Nephron progenitor cell (in vitro differentiated cells): ENCODE measurements around the gene DYNC1I1.

Experiments used
- DNase-seq: peaks from one replicate; pipeline ENCODE4 v3.0.0; 2021
- H3K27ac Mint-ChIP-seq: 2 replicates; pipeline ENCODE4 v1.8.0; 2021; ENCODE audit warnings: mild to moderate bottlenecking, moderate library complexity, mixed read lengths
- H3K27me3 Mint-ChIP-seq: 2 replicates; pipeline ENCODE4 v1.8.0; 2021; ENCODE audit warnings: mild to moderate bottlenecking, low read depth, mixed read lengths; ENCODE audit not compliant: poor library complexity
- H3K36me3 Mint-ChIP-seq: 2 replicates; pipeline ENCODE4 v1.8.0; 2021; ENCODE audit warnings: low read depth, mixed read lengths
- H3K4me1 Mint-ChIP-seq: 2 replicates; pipeline ENCODE4 v1.8.0; 2021; ENCODE audit warnings: mixed read lengths
- H3K4me3 Mint-ChIP-seq: 2 replicates; pipeline ENCODE4 v1.8.0; 2021; ENCODE audit warnings: mild to moderate bottlenecking, moderate library complexity, mixed read lengths
- H3K9me3 Mint-ChIP-seq: 2 replicates; pipeline ENCODE4 v1.8.0; 2021; ENCODE audit warnings: mild to moderate bottlenecking, moderate library complexity, mixed read lengths
- CTCF ChIP-seq: fragments of 200-600 bp; sonication (generic); IDR thresholded peaks from 2 replicates; pipeline ENCODE4 v1.5.0; 2021; ENCODE audit warnings: antibody characterized with exemption

DYNC1I1 gene

DNA sequence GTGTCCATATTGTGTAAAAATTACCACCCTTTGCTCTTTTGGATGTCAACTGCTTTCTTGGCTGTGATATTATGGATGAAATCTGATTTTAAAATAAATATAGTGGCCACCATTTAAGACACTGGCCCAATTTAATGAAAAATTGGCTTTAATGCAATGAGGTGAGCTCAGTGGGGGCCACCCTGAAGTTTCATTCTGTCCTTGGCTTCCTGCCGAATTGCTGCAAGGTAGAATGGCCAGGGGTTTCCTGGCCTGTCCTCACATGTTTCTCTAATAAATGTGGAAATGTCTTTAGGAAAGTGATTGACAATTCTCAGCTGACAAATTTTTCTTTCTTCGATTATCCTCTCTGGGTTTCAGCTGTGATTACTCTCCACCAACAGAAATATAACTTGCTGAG is 36.0 kb downstream of the DYNC1I1 start:
- H3K4me3 Mint-ChIP-seq, result no peak overlapping the region
- no peaks in the 10 kb centered on the region for H3K4me1 Mint-ChIP-seq
- TF ChIP-seq CTCF, result no peak
- no peak for DNase-seq
- H3K36me3 Mint-ChIP-seq, result no peaks in the 10 kb centered on the region
- peaks cover 4% of the 10 kb centered on the region for H3K27me3 Mint-ChIP-seq
- H3K27ac Mint-ChIP-seq, result no peak overlapping the region
- H3K9me3 Mint-ChIP-seq, result no peaks in the 10 kb centered on the region

GRCh38 chr7:95811846-95812445 is 39.6 kb downstream of the DYNC1I1 start:
- Mint-ChIP-seq H3K9me3 (no peaks in the 10 kb centered on the region), H3K36me3 (no peaks in the 10 kb centered on the region), H3K27me3 (no peaks in the 10 kb centered on the region), H3K4me1 (no peaks in the 10 kb centered on the region), H3K4me3 (no peak overlapping the region), H3K27ac (no peak overlapping the region)
- no peak for TF ChIP-seq CTCF
- DNase-seq, result no peak

DNA sequence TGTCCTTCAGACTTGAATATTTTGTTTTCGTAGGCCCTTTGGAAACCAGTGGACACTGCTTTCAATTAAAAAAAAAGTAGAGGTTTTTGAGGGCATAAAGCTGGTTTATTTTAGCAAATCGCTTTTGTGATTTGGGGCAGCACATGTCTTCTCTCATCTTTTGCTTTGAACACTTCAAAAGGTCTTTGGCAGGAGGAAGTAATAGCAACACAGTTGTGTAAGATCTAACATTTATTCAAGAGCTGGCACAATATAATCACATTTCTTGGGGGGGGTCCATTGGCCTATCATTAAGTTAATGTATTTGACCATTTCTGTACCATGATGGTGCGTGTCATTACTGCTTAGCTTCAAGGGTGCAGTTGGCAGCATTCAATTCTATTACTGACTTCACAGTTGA is 42.4 kb downstream of the DYNC1I1 start:
- H3K36me3 Mint-ChIP-seq, result no peaks in the 10 kb centered on the region
- no peaks in the 10 kb centered on the region for H3K27me3 Mint-ChIP-seq
- no peak for TF ChIP-seq CTCF
- H3K9me3 Mint-ChIP-seq, result no peaks in the 10 kb centered on the region
- no peak overlapping the region for H3K4me3 Mint-ChIP-seq
- H3K27ac Mint-ChIP-seq, result no peak overlapping the region
- no peaks in the 10 kb centered on the region for H3K4me1 Mint-ChIP-seq
- DNase-seq, result no peak

GRCh38 chr7:95817866-95818640 is 45.7 kb downstream of the DYNC1I1 start:
- no peaks in the 10 kb centered on the region for H3K36me3 Mint-ChIP-seq
- TF ChIP-seq CTCF, result no peak
- H3K27me3 Mint-ChIP-seq, result no peaks in the 10 kb centered on the region
- DNase-seq, result no peak
- H3K27ac Mint-ChIP-seq, result no peak overlapping the region
- no peaks in the 10 kb centered on the region for H3K4me1 Mint-ChIP-seq
- H3K9me3 Mint-ChIP-seq, result no peaks in the 10 kb centered on the region
- H3K4me3 Mint-ChIP-seq, result no peak overlapping the region

DNA sequence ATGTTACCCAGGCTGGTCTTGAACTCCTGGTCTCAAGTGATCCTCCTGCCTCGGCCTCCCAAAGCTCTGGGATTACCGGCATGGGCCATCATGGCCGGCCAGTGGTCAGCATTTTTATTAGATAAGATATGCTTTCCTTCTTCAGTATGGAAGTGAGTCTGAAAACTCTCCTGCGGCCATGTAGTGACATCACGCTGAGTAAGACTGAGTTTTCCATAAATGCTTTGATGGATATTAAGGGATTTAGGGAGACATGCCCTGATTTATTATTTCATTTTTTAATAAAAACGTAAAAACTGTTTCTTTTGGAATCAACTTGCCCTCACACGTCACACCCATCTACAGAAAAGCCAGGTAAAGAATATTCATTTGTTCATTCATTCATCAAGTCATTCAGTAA is 48.4 kb downstream of the DYNC1I1 start:
- TF ChIP-seq CTCF, result no peak
- Mint-ChIP-seq H3K4me1 (no peaks in the 10 kb centered on the region), H3K36me3 (no peaks in the 10 kb centered on the region), H3K4me3 (no peak overlapping the region), H3K27ac (no peak overlapping the region), H3K27me3 (no peaks in the 10 kb centered on the region), H3K9me3 (no peaks in the 10 kb centered on the region)
- DNase-seq, result no peak

DNA sequence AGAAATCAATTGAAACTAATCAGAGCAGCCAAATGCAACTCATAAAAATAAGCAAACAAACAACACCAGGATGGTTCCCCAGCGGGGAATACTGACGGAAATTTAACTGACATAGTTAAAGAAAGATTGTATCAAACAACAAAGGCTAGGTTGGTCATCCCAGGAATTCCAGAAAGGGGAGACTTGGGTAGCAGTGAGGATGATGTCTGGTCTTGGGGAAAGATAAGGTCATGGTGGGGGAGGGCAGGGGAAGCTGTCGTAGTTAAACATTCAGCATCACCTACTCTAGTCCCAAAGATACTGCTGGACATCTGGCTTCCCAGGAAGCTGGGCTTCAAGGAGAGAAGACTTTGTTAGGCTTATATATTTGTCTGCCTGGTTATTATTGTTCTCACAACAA is 50.4 kb downstream of the DYNC1I1 start:
- no peaks in the 10 kb centered on the region for H3K36me3 Mint-ChIP-seq
- no peaks in the 10 kb centered on the region for H3K27me3 Mint-ChIP-seq
- no peaks in the 10 kb centered on the region for H3K9me3 Mint-ChIP-seq
- no peak overlapping the region for H3K4me3 Mint-ChIP-seq
- TF ChIP-seq CTCF, result no peak
- no peak for DNase-seq
- H3K27ac Mint-ChIP-seq, result peak overlapping the region; percentile 49
- H3K4me1 Mint-ChIP-seq, result no peaks in the 10 kb centered on the region
